ENCODE data around the gene VSIR. TPM values are rescaled to one million over a fixed set of nuclear protein-coding genes. Genes with fewer than 3 reads are reported as not detected.

Gene VSIR
- total RNA-seq, 1 donor from 2014 or later: 116 TPM

GRCh38 chr10:71742301-71743088, 30.8 kb downstream of the VSIR start:
- ATAC-seq (ENCODE audit: poor library complexity) (no peak), DNase-seq (no peak)
- intact Hi-C loops (cut with DNase I): no loop called here

GRCh38 chr10:71741671-71742070, 31.6 kb downstream of the VSIR start:
- intact Hi-C loops (cut with DNase I): no loop called here
- DNase-seq: no peak
- ATAC-seq (ENCODE audit: poor library complexity): no peak

GRCh38 chr10:71741029-71741428, 32.3 kb downstream of the VSIR start:
- ATAC-seq (ENCODE audit: poor library complexity) (no peak), DNase-seq (no peak)
- intact Hi-C loops (cut with DNase I): no loop called here

- ATAC-seq (ENCODE audit: poor library complexity) (peak; percentile 57), DNase-seq (peak; percentile 74)
- intact Hi-C loops (cut with DNase I): no loop called here
These were observed 33.2 kb downstream of the VSIR start for GRCh38 chr10:71740069-71740653.

DNA sequence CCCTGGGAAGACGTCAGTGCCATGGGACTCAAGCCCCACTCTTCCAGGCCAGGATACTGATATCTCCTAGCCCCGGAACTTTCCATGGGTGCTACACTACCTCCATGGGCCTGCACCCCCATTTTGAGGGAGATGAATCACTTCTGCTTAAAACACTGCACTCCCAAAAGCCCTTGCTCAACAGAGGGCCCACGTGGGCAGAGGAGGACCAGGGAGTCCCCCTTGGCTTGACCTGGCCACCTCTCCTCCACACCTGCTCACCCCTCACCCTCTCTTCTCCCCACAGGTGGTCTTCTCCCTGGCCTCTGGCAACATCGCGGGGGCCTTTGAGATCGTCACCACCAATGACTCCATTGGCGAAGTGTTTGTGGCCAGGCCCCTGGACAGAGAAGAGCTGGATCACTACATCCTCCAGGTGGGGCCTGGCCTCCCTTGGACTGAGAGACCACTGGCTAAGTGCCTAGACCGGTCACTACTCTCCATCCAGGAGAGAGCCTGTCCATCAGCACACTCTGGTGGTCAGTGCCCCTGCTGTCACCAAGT, 33.9 kb downstream of the VSIR start:
- ATAC-seq (ENCODE audit: poor library complexity) (no peak), DNase-seq (no peak)
- intact Hi-C loops (cut with DNase I): no loop called here

DNA sequence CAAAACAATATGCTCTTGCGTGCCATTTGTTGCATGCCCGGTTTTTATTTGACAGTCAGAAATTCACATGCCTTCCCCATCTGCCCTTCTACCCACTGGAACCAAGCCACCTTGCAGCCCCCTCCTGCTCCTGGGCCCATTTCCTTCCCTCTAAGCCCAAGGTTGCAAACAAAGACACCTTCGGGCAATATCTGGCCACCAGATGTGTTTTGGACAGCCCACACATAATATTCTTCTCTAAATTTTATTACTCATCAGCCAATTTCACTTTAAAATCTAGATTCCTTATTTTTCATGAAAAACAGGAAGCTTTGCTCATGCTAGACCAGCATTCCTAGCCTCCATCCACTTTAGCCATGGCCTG, 35.5 kb downstream of the VSIR start:
- no peak for DNase-seq
- intact Hi-C loops (cut with DNase I): no loop called here
- ATAC-seq (ENCODE audit: poor library complexity): no peak

DNA sequence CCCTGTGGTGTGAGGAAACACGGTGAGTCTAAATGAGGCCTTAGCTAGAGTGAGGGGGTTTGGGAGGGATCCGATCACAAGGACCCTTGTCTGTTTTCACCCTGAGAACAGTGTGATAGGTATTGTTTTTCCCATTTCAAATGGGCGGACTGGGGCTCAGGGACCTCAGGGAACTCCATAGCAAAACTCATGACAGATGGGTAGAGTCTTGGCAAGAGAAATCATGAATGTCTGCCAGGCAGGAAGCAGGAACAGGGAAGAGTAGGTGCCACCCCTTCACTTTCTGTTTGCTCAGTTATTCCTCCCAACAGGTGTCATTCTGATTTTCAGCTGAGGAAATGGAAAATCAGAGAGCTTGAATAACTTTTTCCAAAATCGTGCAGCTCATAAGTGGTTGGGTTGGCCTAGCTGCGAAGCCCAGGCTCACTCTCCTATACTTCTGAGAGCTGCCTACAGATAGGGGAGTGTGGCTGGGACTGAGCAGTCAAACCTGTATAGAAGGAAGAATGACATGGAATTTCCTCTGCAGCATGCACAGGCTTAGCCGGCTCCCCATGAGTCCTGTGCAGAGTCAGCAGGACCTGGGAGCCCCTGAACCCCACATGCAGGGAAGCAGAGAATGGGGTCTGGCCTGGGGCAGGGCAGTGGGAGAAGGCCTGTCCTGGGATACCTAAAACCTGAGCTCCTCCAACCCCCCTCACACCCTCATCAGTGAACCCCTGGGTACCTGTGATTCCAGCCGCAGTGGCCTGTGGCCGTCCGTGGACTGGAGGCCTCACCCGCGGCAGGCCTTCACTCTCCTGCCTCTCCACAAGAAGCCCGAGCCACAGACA, 36.1 kb downstream of the VSIR start:
- peak; percentile 32 for ATAC-seq (ENCODE audit: poor library complexity)
- intact Hi-C loops (cut with DNase I): no loop called here
- no peak for DNase-seq

- no peak for ATAC-seq (ENCODE audit: poor library complexity)
- intact Hi-C loops (cut with DNase I): no loop called here
- DNase-seq: no peak
These were observed 36.8 kb downstream of the VSIR start for GRCh38 chr10:71736570-71736952.

GRCh38 chr10:71735709-71736569, 37.4 kb downstream of the VSIR start:
- ATAC-seq (ENCODE audit: poor library complexity): peak; percentile 34
- intact Hi-C loops (cut with DNase I): no loop called here
- peak; percentile 46 for DNase-seq

DNA sequence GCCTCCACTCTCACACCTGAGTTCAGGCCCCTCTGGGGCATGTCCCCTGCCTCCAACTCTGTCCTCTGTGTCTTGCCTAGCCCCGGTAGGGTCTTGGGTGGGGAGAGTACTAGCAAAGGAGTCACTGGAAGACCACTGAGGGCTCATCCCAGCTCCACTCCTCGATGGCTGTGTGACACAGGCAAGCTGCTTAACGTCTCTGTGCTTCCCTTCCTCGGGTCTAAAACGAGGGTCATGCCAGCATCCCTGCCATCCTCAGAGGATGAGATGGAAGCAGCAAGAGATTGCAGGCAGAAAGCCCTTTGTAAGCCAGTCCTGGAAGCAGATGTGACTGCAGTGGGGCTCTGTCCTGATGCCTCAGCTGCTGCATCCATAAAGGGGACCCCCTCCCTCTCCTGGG, 38.5 kb downstream of the VSIR start:
- ATAC-seq (ENCODE audit: poor library complexity): no peak
- intact Hi-C loops (cut with DNase I): no loop called here
- DNase-seq: no peak

- intact Hi-C loops (cut with DNase I): no loop called here
- ATAC-seq (ENCODE audit: poor library complexity) (no peak), DNase-seq (no peak)
These were observed 41.5 kb downstream of the VSIR start for GRCh38 chr10:71731791-71732190.

- ATAC-seq (ENCODE audit: poor library complexity): peak; percentile 54
- intact Hi-C loops (cut with DNase I): loop anchor here (5.0 kb wide), 1 partner anchor 43 kb away; the partner anchor contains the start of gene VSIR
These were observed 44.1 kb downstream of the VSIR start for GRCh38 chr10:71729161-71729636.

GRCh38 chr10:71727738-71728737, 45.3 kb downstream of the VSIR start:
- ATAC-seq (ENCODE audit: poor library complexity): peak; percentile 83
- intact Hi-C loops (cut with DNase I): loop anchor here (5.0 kb wide), 1 partner anchor 44 kb away; the partner anchor contains the start of gene VSIR

More at GRCh38 chr10:71729161-71729636, 44.1 kb downstream of the VSIR start:
- DNase-seq: peak; percentile 83

GRCh38 chr10:71727105-71727737, 46.1 kb downstream of the VSIR start:
- DNase-seq (no peak), ATAC-seq (ENCODE audit: poor library complexity) (no peak)
- intact Hi-C loops (cut with DNase I): loop anchor here (5.0 kb wide), 1 partner anchor 45 kb away; the partner anchor contains the start of gene VSIR

More at GRCh38 chr10:71727738-71728737, 45.3 kb downstream of the VSIR start:
- DNase-seq: peak; percentile 83

GRCh38 chr10:71726580-71727104, 46.7 kb downstream of the VSIR start:
- DNase-seq (no peak), ATAC-seq (ENCODE audit: poor library complexity) (no peak)
- intact Hi-C loops (cut with DNase I): loop anchor here (5.0 kb wide), 1 partner anchor 46 kb away; the partner anchor contains the start of gene VSIR

DNA sequence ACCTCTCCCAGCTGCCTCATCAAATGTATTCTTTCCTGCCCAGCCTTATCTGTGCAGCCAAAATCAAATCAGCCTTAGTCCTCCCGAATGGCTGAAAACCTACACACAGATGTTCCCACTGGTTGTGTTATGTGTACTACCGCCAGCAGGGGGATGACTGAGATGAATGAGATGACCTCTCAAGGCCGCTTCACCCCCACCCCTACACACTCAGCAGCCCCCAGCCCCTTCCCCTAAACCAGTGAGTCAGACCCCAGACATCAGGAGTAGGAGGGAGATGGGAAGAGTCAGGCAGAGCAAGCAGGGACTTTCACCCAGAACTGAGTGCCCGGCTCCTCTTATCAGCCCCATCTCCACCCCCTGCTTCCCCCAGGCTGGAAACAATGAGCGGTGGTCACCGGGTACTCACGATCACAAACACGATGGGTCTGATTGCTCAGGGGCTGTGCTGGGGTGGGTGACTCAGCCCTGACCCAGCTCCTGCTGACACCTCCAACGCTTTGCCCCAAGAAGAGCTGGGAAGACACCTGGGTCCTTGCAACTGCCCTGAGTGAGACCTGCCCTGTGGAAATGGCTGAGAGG, 47.2 kb downstream of the VSIR start:
- intact Hi-C loops (cut with DNase I): loop anchor here (5.0 kb wide), 1 partner anchor 46 kb away; the partner anchor contains the start of gene VSIR

More for the DNA sequence above, 47.2 kb downstream of the VSIR start:
- ATAC-seq (ENCODE audit: poor library complexity) (no peak), DNase-seq (no peak)
